Left renal cortex interstitium (tissue), 4 donors: ENCODE results near the gene CCDC169. TPM values are rescaled to one million over a fixed set of nuclear protein-coding genes. Genes with fewer than 3 reads are reported as not detected.

Experiments
- polyA plus RNA-seq, 4 donors: library from polyadenylated mRNA; unstranded; fragments of 120-200 nt; gene quantifications; one replicate each; pipeline ENCODE4 v1.2.1, GENCODE V29; 2013; ENCODE audit not compliant: insufficient read length in 4 of 4

Gene CCDC169
- polyA plus RNA-seq, 4 donors: 3.6 to 6.1 (median 5.2) TPM

Other genes with a start within 250 kb of the CCDC169 start
- 1 to 10 TPM; 4.9 to 7.1 (median 6.1) TPM for gene DCLK1, start 166.4 kb downstream of the CCDC169 start, polyA plus RNA-seq
- gene SOHLH2, start 83.3 kb downstream of the CCDC169 start, polyA plus RNA-seq: 1 to 10 TPM; 1.1 to 3.6 (median 3.1) TPM
- gene SPART, start 48.6 kb upstream of the CCDC169 start, polyA plus RNA-seq: 10 to 100 TPM; 71.4 to 95.4 (median 89.0) TPM
- 1 to 10 TPM; 1.0 to 1.2 (median 1.1) TPM for gene CCNA1, start 134.7 kb upstream of the CCDC169 start, polyA plus RNA-seq